Lung (tissue), 12 donors: ENCODE data around the gene MEF2D. TPM values are rescaled to one million over a fixed set of nuclear protein-coding genes. Genes with fewer than 3 reads are reported as not detected.

Experiments
- ATAC-seq: fragments of 200-7000 bp; cut with Tn5 transposase; one replicate; pipeline ENCODE4 v1.9.1; 2020; ENCODE audit warnings: moderate number of reproducible peaks; ENCODE audit not compliant: insufficient read depth, low FRiP score
- DNase-seq, 3 donors: peaks; one replicate each; pipeline ENCODE4 v3.0.0-alpha.2; 2013 to 2017
- H3K27ac ChIP-seq, 2 donors: one replicate each; pipeline ENCODE4 v1.5.1; 2013; ENCODE audit warnings: mild to moderate bottlenecking in 2 of 2, moderate library complexity in 2 of 2, control low read depth in 1 of 2, inconsistent platforms in 1 of 2, low read depth in 1 of 2, low read length in 1 of 2
- H3K27me3 ChIP-seq, 3 donors: one replicate each; pipeline ENCODE4 v1.5.1; 2013; ENCODE audit warnings: low read length in 2 of 3; ENCODE audit not compliant: control insufficient read depth in 3 of 3, insufficient read depth in 3 of 3
- H3K36me3 ChIP-seq, 4 donors: one replicate each; pipeline ENCODE4 v1.5.1; 2013; ENCODE audit warnings: low read length in 4 of 4, mild to moderate bottlenecking in 1 of 4, moderate library complexity in 1 of 4; ENCODE audit not compliant: control insufficient read depth in 4 of 4, insufficient read depth in 4 of 4
- H3K4me1 ChIP-seq, 5 donors: one replicate each; pipeline ENCODE4 v1.5.1; 2013; ENCODE audit warnings: low read length in 5 of 5, mild to moderate bottlenecking in 2 of 5, moderate library complexity in 1 of 5; ENCODE audit not compliant: control insufficient read depth in 5 of 5, insufficient read depth in 5 of 5
- H3K4me3 ChIP-seq: one replicate; pipeline ENCODE4 v1.5.1; 2013; ENCODE audit warnings: mild to moderate bottlenecking, control low read depth, moderate library complexity
- H3K9ac ChIP-seq, 2 donors: one replicate each; pipeline ENCODE4 v1.5.1; 2013; ENCODE audit warnings: low read length in 2 of 2, control low read depth in 1 of 2; ENCODE audit not compliant: insufficient read depth in 1 of 2
- H3K9me3 ChIP-seq, 4 donors: one replicate each; pipeline ENCODE4 v1.5.1; 2013; ENCODE audit warnings: low read length in 3 of 4, mild to moderate bottlenecking in 1 of 4, moderate library complexity in 1 of 4; ENCODE audit not compliant: control insufficient read depth in 4 of 4, insufficient read depth in 3 of 4
- WGBS, 2 donors: extraction: QIAGEN DNeasy Blood & Tissue Kit; methylation state at CpG; one replicate each; pipeline ENCODE4 v1.1.7; 2013; 5-methylcytosine and 5-hydroxymethylcytosine counted together
- polyA plus RNA-seq, 2 donors: library from polyadenylated mRNA; stranded (reverse); fragments of 200-250 nt; gene quantifications; one replicate each; pipeline ENCODE4 v1.2.1, GENCODE V29; 2013
- total RNA-seq, 2 donors: library from RNA; depleted of rRNA in 1 of 2; stranded (reverse); fragments of >200 nt in 1 of 2; gene quantifications; one replicate each; pipeline ENCODE4 v1.2.1, GENCODE V29; 2014 to 2021
- TF ChIP-seq, protein P1 (sequence below): IDR thresholded peaks from 2 replicates; pipeline ENCODE4 v1.5.1; 2012; ENCODE audit warnings: mild to moderate bottlenecking; ENCODE audit errors: control extremely low read depth, extremely low read depth
- donor health status: control.
- donor health status: control.
- donor health status: Bipolar disorder and iron deficiency.
- donor health status: healthy.
- donor health status: DM: yes; HTN: yes; CAD: no.

The MEF2D gene
- total and polyA plus RNA-seq, 4 donors: 23.0 to 52.5 (median 23.1) TPM

- peaks cover 0 to 3% (median 0%) of the 10 kb centered on the region in 3 donors for H3K27me3 ChIP-seq
- peak overlapping the region; percentile 26 to 99 for H3K27ac ChIP-seq
- H3K9ac ChIP-seq: no peak overlapping the region
- no peaks in the 10 kb centered on the region for H3K9me3 ChIP-seq
- ATAC-seq: no peak
- H3K4me1 ChIP-seq: peaks cover 0 to 6% (median 0%) of the 10 kb centered on the region in 5 donors
- WGBS, 2 donors: 76 to 89% methylated on average over 3 of the region's 3 CpGs
- peaks cover 0 to 2% (median 0%) of the 10 kb centered on the region in 4 donors for H3K36me3 ChIP-seq
- TF ChIP-seq, protein P1, sequence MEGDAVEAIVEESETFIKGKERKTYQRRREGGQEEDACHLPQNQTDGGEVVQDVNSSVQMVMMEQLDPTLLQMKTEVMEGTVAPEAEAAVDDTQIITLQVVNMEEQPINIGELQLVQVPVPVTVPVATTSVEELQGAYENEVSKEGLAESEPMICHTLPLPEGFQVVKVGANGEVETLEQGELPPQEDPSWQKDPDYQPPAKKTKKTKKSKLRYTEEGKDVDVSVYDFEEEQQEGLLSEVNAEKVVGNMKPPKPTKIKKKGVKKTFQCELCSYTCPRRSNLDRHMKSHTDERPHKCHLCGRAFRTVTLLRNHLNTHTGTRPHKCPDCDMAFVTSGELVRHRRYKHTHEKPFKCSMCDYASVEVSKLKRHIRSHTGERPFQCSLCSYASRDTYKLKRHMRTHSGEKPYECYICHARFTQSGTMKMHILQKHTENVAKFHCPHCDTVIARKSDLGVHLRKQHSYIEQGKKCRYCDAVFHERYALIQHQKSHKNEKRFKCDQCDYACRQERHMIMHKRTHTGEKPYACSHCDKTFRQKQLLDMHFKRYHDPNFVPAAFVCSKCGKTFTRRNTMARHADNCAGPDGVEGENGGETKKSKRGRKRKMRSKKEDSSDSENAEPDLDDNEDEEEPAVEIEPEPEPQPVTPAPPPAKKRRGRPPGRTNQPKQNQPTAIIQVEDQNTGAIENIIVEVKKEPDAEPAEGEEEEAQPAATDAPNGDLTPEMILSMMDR: no peak
- no peak for DNase-seq
- no peak overlapping the region for H3K4me3 ChIP-seq
Measured at GRCh38 chr1:156458181-156458503, 42.4 kb downstream of the MEF2D start.

DNA sequence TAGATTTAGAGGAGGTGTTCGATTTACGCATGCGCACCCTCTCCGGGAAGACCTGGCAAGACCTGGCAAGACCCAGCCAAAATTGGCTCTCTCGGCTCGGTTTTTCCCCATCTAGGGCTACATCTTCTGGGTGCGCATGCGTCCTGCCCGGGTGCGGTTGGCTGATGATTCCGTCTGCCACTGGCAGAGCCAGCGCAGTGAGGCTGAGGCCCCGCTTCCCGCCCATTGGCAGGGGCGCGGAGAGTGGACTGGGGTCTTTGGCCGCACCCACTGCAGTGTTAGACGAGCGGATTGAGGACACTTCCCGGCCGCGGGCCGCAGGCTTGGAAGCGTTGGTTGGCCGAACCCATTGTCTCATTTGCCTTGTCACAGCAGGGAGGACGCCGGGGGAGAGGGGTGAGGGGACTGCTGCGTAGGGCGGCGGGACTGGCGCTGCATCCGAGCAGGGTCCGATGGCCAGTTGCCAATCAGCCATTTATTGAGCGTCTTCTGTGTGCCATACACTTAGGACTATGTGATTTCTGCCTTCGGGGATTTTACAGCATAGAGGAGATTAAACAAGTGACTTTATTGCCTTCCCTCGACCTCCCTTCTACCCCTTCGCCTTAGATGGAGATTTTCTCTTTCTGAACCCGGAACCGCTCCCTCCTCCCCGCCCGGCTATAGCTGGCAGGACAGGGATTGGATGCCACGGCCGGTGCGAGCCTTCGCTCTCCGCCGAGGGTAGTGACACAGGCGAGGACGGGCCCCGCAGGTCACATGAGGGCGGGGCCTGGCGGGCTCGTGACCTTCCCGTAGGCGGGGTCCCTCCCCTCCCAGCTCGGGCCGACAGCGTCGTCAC, 43.7 kb downstream of the MEF2D start:
- whole genome bisulfite sequencing, 2 donors: 0% methylated on average over 58 to 59 of the region's 59 CpGs
- H3K36me3 ChIP-seq: no peaks in the 10 kb centered on the region
- DNase-seq (peak; percentile 97 to 98 (median 98)), ATAC-seq (peak; percentile 88)
- H3K27me3 ChIP-seq: peaks cover 0 to 6% (median 0%) of the 10 kb centered on the region in 3 donors
- H3K9me3 ChIP-seq: no peaks in the 10 kb centered on the region
- H3K9ac ChIP-seq: peak overlapping the region; percentile 55 to 88
- H3K4me3 ChIP-seq: peak overlapping the region; percentile 34
- TF ChIP-seq, protein P1: no peak
- peak overlapping the region; percentile 97 to 99 for H3K27ac ChIP-seq
- peaks cover 0 to 6% (median 0%) of the 10 kb centered on the region in 5 donors for H3K4me1 ChIP-seq

DNA sequence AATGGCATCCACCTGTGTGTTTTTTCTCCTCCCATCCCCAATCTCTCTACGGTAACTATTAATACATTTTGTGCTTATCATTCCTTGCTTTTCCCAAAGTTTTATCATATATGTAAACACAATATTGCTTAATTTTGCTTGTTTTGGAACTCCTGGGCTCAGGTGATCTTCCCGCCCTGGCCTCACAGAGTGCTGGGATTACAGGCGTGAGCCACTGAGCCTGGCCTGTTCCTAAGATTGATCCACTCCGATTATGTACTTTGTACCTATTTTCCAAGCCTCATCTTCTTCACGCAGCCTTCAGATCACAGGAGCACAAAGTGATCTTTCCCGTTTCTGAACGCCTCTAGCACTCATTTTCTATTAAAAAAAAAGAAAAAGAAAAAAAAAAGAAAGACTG, 45.2 kb downstream of the MEF2D start:
- Histone ChIP-seq H3K27ac (no peak overlapping the region), H3K27me3 (peaks cover 0 to 18% (median under 1%) of the 10 kb centered on the region in 3 donors), H3K4me3 (no peak overlapping the region), H3K9me3 (no peaks in the 10 kb centered on the region), H3K9ac (no peak overlapping the region), H3K4me1 (peaks cover 0 to 6% (median 0%) of the 10 kb centered on the region in 5 donors), H3K36me3 (no peaks in the 10 kb centered on the region)
- TF ChIP-seq, protein P1: no peak
- ATAC-seq (no peak), DNase-seq (no peak)
- WGBS, 2 donors: 86 to 97% methylated on average over 7 of the region's 7 CpGs
